Thyroid gland (tissue), 4 donors: ENCODE results near the gene RHOJ. TPM values are rescaled to one million over a fixed set of nuclear protein-coding genes. Genes with fewer than 3 reads are reported as not detected.

Experiments used
- DNase-seq, 2 donors: peaks; one replicate each; pipeline ENCODE4 v3.0.0-alpha.2; 2019
- H3K27ac ChIP-seq, 3 donors: fragments of 200-600 bp; sonication (generic); 1 replicate in 2 of 3; 2 replicates in 1 of 3; pipeline ENCODE4 v1.5.1; 2016 to 2019; ENCODE audit warnings: mild to moderate bottlenecking in 1 of 3, moderate library complexity in 1 of 3
- H3K27me3 ChIP-seq: fragments of 200-600 bp; sonication (generic); one replicate; pipeline ENCODE4 v1.5.1; 2019
- H3K36me3 ChIP-seq, 2 donors: fragments of 200-600 bp; sonication (generic); one replicate each; pipeline ENCODE4 v1.5.1; 2016 to 2019
- H3K4me1 ChIP-seq, 2 donors: fragments of 200-600 bp; sonication (generic); one replicate each; pipeline ENCODE4 v1.5.1; 2017 to 2019
- H3K4me3 ChIP-seq, 3 donors: fragments of 200-600 bp; sonication (generic); replicated peaks in 1 of 3; 1 replicate in 2 of 3; 2 replicates in 1 of 3; pipeline ENCODE4 v1.5.1; 2016; ENCODE audit warnings: mild to moderate bottlenecking in 1 of 3
- H3K9me3 ChIP-seq: fragments of 200-600 bp; sonication (generic); one replicate; pipeline ENCODE4 v1.5.1; 2017
- POLR2A ChIP-seq, 2 donors: fragments of 450-650 bp; IDR thresholded peaks; one replicate each; pipeline ENCODE4 v1.6.1; 2017; ENCODE audit warnings: antibody characterized with exemption in 2 of 2, mild to moderate bottlenecking in 2 of 2, moderate library complexity in 1 of 2
- WGBS, 2 donors: methylation state at CpG; one replicate each; pipeline ENCODE4 v1.1.5; 2017; 5-methylcytosine and 5-hydroxymethylcytosine counted together
- intact Hi-C: fragments of 100-400 bp; cut with DNase I; formaldehyde crosslinking; loops from one replicate; pipeline ENCODE4 v1.15.1; 2023
- total RNA-seq, 4 donors: library from RNA; depleted of rRNA; stranded (reverse); fragments of >200 nt; gene quantifications; one replicate each; pipeline ENCODE4 v1.2.3, GENCODE V29; 2016
- TF ChIP-seq, protein P1 (sequence below), 6 experiments: fragments of 200-600 bp in 3 of 6; fragments of 450-650 bp in 3 of 6; sonication (generic) in 3 of 6; IDR thresholded peaks; one replicate each; pipeline ENCODE4 v1.5.1; 2016 to 2019; ENCODE audit warnings: antibody characterized with exemption in 6 of 6, mild to moderate bottlenecking in 2 of 6, inconsistent platforms in 1 of 6, moderate library complexity in 1 of 6

RHOJ gene
- total RNA-seq, 4 donors from 2014 or later, result 10.3 to 23.0 (median 15.4) TPM

DNA sequence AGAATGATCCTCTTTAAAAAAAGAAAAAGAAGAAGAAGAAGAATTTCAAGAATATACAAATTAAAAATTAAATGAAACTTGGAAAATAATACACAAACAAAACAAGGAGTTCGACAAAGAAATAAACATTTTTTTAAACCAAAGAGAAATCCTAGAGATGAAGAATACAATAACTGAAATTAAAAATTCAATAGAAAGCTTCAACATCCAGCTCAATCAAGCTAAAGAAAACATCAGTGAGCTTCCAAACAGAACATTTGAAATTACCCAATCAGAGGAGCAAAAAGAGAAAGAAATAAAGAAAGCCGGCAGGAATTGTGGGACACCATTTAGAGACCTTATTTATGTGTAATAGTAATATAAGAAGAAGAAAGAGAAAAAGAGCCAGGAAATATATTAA lies 37.2 kb upstream of the RHOJ start:
- no peaks in the 10 kb centered on the region for H3K27me3 ChIP-seq
- no peaks in the 10 kb centered on the region for H3K36me3 ChIP-seq
- no peaks in the 10 kb centered on the region for H3K9me3 ChIP-seq
- WGBS, 2 donors, result 96 to 97% methylated on average over 2 of the region's 2 CpGs
- no peaks in the 10 kb centered on the region for H3K4me1 ChIP-seq
- no peak for DNase-seq
- intact Hi-C loops, result no loop called here
- TF ChIP-seq POLR2A (IDR thresholded peaks at IDR 0.05), result no peak
- no peak overlapping the region for H3K27ac ChIP-seq
- H3K4me3 ChIP-seq, result no peak overlapping the region

DNA sequence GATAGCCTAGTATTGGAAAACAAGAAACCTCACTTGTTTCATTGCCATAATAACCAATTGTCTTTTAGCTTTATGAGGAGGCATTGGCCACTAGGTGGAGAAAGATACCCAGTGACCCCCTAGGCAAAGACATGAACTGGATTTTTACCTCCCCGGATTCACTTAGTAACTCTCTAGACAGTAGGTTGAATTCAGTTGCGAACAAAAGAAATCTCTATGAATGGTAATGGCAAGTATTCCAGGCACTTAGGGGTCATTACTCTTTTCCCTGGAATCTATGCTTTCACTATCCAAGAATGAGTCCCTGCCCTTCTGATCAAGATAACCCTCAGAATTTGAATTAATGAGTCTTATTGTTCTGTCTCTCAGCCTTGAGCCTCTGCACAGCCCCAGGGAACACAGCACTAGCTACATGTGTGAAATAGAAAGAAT lies 29.5 kb upstream of the RHOJ start:
- Histone ChIP-seq H3K27ac (no peak overlapping the region), H3K36me3 (no peaks in the 10 kb centered on the region), H3K9me3 (no peaks in the 10 kb centered on the region), H3K4me1 (no peaks in the 10 kb centered on the region), H3K4me3 (no peak overlapping the region), H3K27me3 (no peaks in the 10 kb centered on the region)
- WGBS, 2 donors, result 20 to 34% methylated on average over 2 of the region's 2 CpGs
- intact Hi-C loops, result loop anchor here (5.0 kb wide), 1 partner anchor 103 kb away; no protein-coding TSS in a partner anchor
- TF ChIP-seq POLR2A (IDR thresholded peaks at IDR 0.05), result no peak
- TF ChIP-seq, protein P1, sequence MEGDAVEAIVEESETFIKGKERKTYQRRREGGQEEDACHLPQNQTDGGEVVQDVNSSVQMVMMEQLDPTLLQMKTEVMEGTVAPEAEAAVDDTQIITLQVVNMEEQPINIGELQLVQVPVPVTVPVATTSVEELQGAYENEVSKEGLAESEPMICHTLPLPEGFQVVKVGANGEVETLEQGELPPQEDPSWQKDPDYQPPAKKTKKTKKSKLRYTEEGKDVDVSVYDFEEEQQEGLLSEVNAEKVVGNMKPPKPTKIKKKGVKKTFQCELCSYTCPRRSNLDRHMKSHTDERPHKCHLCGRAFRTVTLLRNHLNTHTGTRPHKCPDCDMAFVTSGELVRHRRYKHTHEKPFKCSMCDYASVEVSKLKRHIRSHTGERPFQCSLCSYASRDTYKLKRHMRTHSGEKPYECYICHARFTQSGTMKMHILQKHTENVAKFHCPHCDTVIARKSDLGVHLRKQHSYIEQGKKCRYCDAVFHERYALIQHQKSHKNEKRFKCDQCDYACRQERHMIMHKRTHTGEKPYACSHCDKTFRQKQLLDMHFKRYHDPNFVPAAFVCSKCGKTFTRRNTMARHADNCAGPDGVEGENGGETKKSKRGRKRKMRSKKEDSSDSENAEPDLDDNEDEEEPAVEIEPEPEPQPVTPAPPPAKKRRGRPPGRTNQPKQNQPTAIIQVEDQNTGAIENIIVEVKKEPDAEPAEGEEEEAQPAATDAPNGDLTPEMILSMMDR (IDR thresholded peaks at IDR 0.05), result peak in 5 of 6 experiments; percentile 23 to 41 (median 37)
- no peak for DNase-seq

DNA sequence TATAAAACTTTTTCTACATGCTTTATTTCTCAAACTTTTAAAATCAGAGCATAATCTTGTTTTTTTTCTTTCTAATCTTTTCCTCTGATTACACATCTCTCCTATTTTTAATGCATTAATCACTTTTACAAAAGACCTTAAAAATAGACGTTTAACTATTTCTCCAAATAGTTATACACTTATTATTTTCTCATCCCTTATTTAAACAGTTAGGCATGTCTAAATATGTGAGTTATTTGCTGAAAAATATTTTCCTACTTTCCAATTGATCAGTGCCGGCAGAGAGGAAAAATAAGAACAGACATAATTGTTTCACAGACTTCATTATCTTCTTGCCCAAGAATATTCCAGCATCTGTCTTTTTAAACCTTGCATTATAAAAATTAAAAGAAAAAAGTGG lies 28.7 kb upstream of the RHOJ start:
- 70 to 81% methylated on average over 2 of the region's 2 CpGs for WGBS, 2 donors
- intact Hi-C loops, result loop anchor here (5.0 kb wide), 1 partner anchor 102 kb away; no protein-coding TSS in a partner anchor
- Histone ChIP-seq H3K4me3 (no peak overlapping the region), H3K27me3 (no peaks in the 10 kb centered on the region), H3K36me3 (no peaks in the 10 kb centered on the region), H3K9me3 (no peaks in the 10 kb centered on the region), H3K27ac (no peak overlapping the region), H3K4me1 (no peaks in the 10 kb centered on the region)
- TF ChIP-seq, protein P1 (IDR thresholded peaks at IDR 0.05), result no peak
- TF ChIP-seq POLR2A (IDR thresholded peaks at IDR 0.05), result no peak
- no peak for DNase-seq

DNA sequence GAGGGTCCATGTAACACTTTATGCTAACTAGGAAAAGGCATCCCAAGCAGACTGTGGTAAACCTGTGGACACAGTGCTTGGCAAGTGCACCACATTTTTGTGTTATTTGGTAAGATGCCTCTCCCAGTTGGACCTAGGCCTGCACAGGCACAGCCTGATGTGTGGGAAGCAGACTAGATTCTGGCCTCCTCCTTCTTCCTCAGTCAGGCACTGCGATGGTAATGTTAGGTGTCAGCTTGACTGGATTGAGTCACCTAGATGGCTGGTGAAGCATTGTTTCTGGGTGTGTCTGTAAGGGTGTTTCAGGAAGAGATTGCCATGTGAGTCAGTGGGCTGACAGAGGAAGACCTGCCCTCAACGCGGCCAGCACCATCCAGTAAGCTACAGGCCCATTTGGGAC lies 25.3 kb upstream of the RHOJ start:
- Histone ChIP-seq H3K36me3 (no peaks in the 10 kb centered on the region), H3K9me3 (no peaks in the 10 kb centered on the region), H3K27me3 (no peaks in the 10 kb centered on the region), H3K4me3 (no peak overlapping the region), H3K4me1 (no peaks in the 10 kb centered on the region), H3K27ac (no peak overlapping the region)
- no peak for TF ChIP-seq POLR2A (IDR thresholded peaks at IDR 0.05)
- TF ChIP-seq, protein P1 (IDR thresholded peaks at IDR 0.05), result no peak
- DNase-seq, result no peak
- 84 to 86% methylated on average over 3 of the region's 3 CpGs for WGBS, 2 donors
- intact Hi-C loops, result loop anchor here (5.0 kb wide), 1 partner anchor 98 kb away; no protein-coding TSS in a partner anchor

DNA sequence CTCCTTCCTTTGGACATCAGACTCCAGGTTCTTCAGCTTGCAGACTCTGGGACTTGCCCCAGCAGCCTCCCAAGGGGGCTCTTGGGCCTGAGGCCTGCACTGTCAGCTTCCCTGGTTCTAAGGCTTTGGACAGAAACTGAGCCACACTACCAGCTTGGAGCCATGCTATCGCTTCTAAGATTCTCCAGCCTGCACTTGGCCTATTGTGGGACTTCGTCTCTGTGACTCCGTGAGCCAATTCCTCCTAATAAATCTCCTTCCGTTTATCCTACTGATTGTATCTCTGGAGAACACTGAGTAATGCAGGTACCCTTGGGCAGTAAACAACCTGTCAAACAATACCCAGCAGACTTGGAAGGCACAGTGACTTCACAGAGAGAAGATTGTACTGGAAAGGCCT lies 24.9 kb upstream of the RHOJ start:
- H3K9me3 ChIP-seq, result no peaks in the 10 kb centered on the region
- WGBS, 2 donors, result 84 to 92% methylated on average over 4 of the region's 4 CpGs
- H3K4me1 ChIP-seq, result no peaks in the 10 kb centered on the region
- H3K36me3 ChIP-seq, result no peaks in the 10 kb centered on the region
- no peak for DNase-seq
- intact Hi-C loops, result loop anchor here (5.0 kb wide), 1 partner anchor 98 kb away; no protein-coding TSS in a partner anchor
- no peaks in the 10 kb centered on the region for H3K27me3 ChIP-seq
- H3K4me3 ChIP-seq, result no peak overlapping the region
- TF ChIP-seq, protein P1 (IDR thresholded peaks at IDR 0.05), result no peak
- no peak for TF ChIP-seq POLR2A (IDR thresholded peaks at IDR 0.05)
- no peak overlapping the region for H3K27ac ChIP-seq
